NCI-H748 treated with DMSO at 0.1 percent for 48 hours (cell line): Measurements from ENCODE around the gene CDS1.
"Not testable (repeated sequence)": the region's sequence is repeated elsewhere in the genome, so short reads cannot be mapped to it uniquely, and the experiment has no call there.

Source experiments
- DNase-seq: peaks from one replicate; lab custom pipeline; 2025; lab: John Stamatoyannopoulos, UW

Gene CDS1

DNA sequence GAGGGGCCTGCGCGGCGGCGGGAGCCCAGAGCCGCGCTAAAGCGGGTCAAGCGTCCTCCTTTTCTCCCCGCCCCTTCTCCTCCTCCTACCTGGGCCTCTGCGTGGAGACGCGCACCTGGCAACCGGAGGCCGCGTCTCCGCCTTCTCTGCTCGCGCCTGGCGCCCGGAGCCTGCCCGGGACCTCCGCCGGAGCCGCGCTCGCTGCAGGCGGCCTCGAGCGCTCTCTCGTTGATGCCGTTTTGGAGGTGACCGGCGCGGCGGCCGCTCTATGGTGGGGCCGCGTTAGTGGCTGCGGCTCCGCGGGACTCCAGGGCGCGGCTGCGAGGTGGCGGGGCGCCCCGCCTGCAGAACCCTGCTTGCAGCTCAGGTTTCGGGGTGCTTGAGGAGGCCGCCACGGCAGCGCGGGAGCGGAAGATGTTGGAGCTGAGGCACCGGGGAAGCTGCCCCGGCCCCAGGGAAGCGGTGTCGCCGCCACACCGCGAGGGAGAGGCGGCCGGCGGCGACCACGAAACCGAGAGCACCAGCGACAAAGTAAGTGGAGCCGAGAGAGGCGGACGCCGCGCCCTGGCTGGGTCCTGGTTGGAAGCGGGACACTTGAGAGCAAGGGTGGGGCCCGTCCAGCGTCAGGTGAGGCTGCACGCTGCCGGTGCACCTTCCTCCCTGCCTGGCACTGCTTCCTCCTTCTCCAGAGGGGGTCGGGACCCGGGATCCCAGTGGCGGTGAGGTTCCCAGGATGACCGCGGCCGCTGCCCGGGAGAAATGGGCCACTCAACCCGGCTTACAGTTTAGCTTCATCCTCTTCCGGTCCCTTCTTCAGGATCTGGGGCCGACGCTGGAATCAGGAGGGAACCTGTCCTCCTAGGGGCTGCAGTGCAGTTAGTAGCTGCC is at the start of gene CDS1:
CDS1 (plus strand) TSS at position 140 of the 888 bp plus-strand sequence; CDS start at position 415, 275 bp downstream.
- peak; percentile 74 for DNase-seq

DNA sequence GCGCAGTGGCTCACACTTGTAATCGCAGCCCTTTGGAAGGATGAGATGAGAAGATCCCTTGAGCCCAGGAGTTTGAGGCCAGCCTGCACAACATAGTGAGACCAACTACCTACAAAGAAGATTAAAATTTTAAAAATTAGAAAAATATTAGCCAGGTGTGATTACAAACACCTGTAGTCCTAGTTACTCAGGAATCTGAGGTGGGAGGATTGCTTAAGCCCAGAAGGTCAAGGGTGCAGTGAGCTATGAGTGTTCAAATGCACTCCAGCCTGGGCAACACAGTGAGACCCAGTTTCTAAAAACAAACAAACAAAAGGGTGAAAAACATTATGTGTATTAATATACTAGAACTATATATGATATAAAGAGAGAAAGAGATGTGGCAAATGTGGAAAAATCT is 47.0 kb upstream of the CDS1 start:
- DNase-seq = no peak

DNA sequence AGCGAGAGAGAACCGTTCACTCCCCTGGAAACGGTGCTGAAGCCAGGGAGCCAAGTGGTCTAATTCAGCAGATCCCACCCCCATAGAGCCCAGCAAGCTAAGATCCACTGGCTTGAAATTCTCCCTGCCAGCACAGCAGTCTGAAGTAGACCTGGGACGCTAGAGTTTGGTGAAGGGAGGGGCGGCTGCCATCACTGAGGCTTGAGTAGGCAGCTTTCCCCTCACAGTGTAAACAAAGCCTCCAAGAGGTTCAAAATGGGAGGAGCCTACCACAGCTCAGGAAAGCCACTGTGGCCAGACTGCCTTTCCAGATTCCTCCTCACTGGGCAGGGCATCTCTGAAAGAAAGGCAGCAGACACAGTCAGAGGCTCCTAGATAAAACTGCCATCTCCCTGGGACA is 37.8 kb upstream of the CDS1 start:
- no peak for DNase-seq

DNA sequence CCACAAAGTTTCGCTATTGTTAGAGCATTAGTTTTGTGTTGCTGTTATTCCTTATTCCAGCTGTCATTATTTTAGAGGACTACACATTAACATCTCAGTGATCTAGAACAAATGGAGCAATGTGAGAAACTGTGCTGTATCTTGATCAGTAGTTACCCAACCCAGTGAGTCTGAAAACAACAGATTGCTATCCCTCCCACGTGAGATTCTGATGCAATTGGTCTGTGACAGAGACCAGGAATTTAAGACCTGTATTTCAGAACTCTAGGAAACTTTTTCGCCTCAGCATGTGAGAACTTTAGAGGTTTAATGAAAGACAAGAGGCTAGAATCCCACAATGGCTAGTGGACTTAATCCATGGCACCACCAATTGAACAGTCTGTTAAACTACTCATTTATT is 35.7 kb upstream of the CDS1 start:
- DNase-seq = no peak

DNA sequence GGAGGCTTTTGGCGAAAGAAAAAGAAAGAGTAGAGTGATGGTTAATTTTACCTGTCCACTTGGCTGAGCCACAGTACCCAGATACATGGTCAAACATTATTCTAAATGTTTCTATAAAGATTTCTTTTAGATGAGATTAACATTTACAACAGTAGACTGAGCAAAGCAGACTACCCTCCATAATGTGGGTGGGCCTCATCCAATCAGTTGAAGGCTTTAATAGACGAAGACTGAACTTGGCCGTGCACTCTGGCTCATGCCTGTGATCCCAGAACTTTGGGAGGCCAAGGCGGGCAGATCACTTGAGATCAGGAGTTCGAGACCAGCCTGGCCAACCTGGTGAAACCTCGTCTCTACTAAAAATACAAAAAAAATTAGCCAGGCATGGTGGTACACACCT is 33.7 kb upstream of the CDS1 start:
- not testable (repeated sequence) for DNase-seq

DNA sequence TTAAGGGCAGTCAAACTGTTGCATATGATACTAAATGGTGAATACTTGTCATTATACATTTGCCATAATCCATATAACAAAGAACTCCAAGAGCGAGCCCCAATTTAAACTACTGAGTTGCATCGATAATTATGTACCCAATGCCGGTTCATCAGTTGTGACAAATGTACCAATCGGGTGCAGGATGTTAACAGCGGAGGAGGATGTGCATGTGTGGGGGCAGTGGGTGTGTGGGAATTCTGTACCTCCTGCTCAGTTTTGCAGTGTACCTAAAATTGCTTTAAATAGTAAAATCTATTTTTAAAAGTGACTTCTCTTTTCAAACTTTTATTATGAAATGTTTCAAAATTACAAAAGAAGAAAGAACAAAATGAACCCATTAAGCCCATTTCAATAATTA is 20.8 kb upstream of the CDS1 start:
- DNase-seq = no peak

DNA sequence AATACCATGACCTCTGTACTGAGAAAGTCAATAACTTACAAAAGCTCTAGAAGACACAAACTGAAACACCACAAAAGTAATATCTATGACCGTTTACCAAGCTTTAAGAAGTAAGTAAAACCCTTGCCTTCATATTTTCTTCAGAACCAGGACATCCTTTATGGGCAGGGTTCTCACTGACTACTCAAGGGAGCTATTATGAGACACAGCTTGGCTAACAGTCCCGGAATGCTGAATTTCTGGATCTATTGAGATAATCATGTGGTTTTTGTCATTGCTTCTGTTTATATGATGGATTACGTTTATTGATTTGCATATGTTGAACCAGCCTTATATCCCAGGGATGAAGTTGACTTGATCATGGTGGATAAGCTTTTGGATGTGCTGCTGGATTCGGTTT is 19.9 kb upstream of the CDS1 start:
- DNase-seq = no peak

DNA sequence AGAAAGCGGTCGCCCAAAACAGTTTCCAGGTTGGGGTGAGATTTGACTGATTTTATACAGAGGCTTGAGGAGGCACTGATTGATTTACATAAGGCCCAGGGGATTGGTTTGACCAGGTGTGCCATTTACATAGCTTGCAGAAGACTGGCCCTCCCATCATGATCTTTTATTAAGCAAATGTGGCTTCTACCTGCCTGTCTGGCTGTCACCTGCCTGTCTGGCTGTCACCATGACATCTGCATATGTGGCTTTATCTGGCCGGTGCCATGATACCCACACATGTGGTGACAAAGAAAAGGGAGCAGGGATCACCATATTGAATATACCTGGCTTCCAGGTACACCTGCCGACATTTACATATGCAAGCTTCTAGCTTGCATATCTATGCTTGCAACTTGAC is 17.0 kb upstream of the CDS1 start:
- DNase-seq = no peak

DNA sequence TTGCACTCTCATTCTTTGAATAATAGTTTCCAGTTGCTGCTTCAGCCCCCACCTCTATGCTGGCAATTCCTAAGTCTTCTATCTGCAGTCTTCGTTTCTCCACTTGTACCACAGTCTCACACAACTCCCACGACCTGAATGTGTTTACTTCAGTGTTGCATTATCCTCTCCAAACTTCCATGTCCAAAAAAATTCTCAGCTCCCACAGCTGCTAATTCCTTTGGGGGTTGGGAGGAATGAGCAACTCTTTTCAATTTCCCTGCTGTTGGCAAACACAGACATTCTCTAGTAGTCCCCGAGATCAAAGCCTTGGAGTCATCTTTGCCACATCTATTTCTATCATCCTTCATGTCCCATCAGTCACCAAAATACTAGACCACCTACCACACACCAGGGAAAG is 14.4 kb upstream of the CDS1 start:
- DNase-seq = no peak

DNA sequence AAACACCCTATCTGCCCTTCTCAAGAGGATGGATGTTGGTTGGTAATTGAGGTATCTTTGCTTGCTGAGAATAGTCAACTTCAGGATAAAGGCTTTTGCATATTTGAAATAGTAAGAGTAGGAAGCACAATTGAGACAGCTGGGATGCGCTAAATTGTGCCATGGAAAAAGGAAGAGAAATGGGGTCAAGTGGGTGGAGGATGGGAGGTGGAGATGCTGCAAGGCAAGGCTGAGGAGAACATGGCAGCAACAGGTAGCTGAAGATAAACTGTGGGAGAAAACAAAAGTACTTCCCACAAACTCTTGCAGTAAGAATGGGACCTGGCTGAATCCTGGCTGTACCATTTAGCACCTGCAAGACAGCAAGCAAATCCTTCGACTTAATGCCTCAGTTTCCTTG is 13.9 kb upstream of the CDS1 start:
- DNase-seq = no peak

DNA sequence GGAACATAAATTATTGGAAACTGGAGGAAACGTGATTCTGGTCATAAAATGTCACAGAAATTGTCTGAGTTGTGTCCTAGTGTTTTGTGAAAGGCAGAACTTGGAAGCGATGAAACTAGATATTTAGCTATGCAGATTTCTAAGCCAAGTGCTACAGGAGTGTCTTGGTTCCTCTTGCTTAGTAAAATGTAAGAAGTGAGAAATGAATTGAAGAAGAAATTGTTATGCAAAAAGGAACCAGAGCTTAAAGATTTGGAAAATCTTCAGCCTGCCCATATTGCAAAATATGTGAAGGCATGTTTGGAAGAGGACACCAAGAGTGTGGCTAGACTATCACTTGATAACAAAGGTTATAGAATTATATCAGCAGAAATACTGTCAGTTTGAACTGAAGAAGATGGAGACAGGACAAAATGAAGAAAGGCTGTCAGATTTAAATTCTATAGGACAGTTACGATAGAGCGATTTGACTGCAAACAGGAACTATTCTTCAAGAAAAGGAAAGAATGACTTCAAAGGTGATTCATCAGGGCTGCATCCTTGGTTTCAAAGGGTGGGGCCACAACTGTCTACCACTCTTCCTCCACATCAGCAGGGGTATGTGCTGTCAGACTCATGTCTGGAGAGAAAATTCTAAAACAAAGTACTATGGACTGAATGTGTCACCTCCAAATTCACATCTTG is 9.4 kb upstream of the CDS1 start:
- DNase-seq = no peak

DNA sequence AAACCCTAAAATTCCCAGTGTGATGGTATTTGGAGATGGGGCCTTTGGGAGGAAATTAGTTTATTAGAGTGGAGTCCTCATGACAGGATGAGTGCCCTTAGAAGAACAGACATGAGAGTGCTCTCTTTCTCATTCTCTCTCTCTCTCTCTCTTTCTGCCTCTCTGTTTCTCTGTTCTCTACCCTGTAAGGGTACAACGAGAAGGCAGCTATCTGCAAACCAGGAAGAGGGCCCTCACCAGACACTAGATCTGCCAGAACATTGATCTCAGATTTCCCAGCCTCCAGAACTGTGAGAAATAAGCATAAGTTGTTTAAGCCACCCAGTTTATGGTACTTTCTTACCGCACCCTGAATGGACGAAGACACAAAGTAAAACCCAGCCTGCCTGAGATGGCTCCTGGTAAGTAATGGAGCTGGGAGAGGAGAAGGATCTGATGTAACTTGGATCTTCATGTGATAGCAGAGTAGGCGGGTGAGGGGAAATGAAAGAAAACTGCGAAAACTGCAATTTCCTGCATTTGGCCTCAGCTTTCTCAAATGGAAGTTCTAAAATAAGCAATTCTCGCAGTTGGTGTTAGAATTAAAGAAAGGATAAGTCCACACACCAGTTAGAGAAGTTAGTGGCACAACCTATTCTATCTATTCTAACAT is 8.7 kb upstream of the CDS1 start:
- DNase-seq = no peak

DNA sequence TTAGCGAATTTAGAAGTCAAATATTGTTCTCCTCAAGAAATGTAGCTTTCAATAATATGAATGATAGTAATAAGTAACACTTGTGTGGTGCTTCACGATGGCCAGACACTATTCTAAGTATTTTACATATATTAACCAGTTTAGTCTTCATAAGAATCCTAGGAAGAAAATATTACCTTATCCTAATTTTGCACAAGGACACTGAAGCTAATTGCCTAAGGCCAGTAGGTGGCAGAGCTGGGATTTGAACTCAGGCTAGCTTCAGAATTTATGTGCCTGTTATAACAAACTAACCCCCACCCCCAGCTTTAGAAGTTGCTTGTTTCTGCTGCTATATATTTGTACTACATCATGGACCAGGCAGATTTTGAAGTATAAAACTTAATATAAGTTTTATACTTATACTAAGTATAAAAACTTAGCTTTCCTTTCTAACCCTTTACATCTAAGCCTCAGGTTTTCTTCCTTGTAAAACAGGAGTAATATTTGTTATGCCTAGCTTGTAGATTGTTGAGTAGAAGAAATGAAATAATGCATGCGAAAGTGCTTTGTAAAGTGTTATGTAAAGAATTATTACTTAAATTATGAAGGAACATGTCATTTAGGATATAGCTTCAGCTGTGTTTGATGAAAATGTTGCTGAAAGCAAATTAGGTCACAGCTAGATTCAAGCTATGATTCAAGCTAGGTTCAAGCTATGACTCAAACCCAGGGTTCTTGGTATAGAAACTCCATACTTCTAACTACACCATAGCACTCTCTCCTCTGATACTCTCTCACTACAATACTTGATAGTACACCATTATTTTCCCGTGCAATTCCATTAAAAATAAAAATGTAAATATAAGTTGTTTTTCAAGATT is 4.2 kb upstream of the CDS1 start:
- peak; percentile 8 for DNase-seq

DNA sequence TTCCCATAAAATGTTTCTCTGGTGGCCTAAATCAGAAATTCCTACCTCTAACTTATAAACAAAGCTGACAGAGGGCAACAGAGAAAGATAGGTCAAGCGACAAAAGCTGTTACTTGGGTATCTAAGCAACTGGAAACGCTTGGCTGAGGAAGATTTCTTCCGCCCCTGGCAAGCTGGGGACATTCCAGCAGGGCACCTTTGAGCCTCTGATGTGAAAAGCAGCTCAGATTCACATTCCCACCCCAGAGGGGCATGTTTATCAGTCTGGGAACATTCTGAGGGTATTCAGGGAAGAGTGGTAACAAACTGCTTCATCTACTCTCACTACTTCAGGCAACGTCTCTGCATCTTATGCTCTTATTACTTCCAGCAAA is 3.5 kb upstream of the CDS1 start:
- no peak for DNase-seq

DNA sequence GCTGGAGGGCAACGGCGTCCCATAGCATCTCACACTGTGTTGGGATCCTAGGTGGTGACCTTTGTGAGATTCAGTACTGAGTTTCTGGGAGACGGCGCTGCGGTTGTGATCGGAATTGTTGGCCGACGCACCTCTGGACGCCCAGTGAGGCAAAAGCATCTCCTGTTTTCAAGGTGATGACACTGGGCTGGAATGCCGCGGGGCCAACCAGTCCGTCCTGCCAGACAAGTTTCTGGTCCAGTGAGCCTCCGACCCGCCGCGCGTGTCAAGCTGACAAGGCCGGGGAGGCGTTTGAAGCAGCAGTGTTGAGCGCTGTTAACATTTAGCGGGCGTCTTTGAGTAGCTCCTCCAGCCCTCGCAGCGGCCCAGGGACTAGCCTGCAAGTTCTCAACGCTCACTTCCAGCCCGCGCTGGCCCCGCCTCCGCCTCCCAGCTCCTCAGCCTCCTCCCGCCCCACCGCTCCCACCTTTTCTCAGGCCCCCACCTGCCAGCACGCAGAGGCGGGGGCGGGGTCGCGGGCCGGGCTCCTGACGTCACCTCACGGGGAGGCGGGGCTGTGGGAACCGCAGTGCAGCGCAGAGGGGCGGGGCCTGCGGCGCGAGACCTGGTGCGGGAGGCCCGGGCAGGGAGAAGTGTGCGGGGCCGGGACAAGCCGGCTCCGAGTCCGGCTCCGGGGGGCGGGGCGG is 482 bp upstream of the CDS1 start:
- DNase-seq = peak; percentile 74

DNA sequence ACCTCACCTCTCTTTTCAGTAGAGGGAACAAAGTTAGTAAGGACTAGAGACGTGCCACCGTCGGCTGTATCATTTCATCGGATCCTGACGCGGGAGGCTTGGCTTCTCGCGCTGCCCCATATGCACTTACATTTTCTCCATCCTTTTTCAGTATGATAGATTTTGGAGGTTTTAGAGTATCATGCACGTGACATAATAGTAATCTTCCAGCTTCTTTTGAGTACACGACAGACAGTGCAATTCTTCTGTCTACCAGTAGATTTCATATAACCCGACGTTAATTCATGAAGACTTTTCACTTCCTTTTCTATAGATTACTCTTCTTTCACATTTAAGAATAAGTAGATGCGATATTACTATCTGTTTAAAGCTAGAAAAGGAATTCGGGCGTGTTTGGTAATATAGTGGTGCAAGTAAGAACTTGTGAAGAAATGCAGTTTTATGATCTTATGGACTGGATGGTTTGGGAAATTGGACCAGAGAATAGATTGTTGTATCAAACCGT is 1.0 kb downstream of the CDS1 start:
- DNase-seq = no peak

DNA sequence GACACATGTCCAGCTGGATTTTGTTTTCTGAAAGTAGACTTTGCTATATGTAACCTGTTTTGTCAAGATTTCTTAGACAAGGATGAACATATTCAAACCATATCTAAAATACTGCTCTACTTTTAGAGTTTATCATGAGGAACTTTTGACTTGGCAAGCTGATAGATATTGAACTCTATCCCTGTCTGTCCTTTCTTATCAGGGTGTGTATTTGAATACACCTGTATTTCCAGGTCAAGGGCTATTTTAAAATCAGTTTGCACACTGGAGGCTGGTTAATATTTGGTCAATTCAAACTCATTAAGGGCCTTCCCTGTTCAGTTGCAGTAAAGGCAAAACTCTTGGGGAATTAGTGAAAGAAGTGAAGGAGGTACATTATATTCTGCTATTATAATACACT is 2.3 kb downstream of the CDS1 start:
- DNase-seq = no peak

DNA sequence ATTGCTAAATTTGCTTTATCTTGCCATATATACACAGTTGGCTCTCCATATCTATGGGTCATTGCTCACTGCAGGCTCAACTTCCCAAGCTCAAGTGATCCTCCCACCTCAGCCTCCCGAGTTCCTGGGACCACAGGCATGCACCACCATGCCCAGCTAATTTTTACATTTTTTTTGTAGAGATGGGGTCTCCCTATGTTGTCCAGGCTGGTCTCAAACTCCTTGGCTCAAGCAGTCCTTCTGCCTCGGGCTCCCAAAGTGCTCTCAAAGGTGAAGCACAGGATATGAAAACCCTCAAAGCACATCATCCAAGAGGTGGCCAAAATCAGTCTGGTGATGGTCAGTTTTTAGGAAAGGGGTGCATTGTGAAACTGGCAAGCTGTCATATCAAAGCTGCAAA is 11.8 kb downstream of the CDS1 start:
- no peak for DNase-seq

DNA sequence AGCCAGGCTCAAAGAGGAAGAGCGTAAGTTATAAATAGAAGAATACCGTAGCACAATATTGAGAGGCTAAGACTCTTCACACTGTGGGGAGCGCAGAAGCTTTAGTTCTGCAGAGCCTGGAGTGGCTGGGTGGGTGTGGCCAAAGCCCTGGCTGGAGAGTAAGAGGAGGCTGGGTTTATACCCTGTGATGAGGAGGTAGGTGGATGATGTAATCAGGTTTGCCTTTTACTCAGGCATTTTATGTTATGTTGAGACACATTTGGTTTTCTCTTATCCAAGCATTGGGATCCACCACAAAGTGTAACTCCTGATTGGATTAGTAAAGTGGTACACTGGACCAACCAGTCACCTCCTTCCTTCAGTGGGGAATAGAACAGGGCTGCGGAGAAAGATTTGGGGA is 13.9 kb downstream of the CDS1 start:
- no peak for DNase-seq

DNA sequence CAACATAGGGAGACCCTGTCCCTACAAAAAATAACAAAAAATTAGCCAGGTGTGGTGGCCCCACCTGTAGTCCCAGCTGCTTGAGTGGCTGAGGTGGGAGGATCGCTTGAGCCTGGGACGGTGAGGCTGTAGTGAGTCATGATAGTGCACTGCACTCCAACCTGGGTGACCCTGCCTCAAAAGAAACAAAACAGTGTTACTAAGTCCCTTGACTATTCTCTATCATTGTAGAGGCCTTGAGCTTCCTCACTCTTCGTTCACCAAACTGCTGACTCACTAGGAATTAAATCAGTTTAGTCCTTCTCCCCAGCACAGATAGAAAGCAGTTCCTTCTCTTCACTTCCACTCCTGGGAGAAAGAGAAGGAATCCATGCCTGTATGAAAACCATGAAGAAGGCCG is 14.5 kb downstream of the CDS1 start:
- no peak for DNase-seq

DNA sequence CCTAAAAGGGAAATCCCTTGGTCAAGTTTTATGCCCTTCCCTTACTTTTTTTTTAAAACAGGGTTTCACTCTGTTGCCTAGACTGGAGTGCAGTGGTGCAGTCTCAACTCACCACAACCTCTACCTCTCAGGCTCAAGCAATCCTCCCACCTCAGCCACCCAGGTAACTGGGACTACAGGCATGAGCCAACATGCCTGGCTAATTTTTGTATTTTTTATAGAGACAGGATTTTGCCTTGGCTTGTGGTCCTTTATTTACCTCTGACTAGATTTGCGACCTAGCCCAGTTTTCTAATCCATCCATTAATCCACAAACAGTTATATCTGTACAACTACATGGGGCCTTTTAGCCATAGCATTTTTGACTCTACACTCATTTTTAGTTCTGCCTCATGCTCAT is 23.7 kb downstream of the CDS1 start:
- no peak for DNase-seq
